Measurements from ENCODE around the gene ZP2.
"Not testable (repeated sequence)": the region's sequence is repeated elsewhere in the genome, so short reads cannot be mapped to it uniquely, and the experiment has no call there.

Gene ZP2

DNA sequence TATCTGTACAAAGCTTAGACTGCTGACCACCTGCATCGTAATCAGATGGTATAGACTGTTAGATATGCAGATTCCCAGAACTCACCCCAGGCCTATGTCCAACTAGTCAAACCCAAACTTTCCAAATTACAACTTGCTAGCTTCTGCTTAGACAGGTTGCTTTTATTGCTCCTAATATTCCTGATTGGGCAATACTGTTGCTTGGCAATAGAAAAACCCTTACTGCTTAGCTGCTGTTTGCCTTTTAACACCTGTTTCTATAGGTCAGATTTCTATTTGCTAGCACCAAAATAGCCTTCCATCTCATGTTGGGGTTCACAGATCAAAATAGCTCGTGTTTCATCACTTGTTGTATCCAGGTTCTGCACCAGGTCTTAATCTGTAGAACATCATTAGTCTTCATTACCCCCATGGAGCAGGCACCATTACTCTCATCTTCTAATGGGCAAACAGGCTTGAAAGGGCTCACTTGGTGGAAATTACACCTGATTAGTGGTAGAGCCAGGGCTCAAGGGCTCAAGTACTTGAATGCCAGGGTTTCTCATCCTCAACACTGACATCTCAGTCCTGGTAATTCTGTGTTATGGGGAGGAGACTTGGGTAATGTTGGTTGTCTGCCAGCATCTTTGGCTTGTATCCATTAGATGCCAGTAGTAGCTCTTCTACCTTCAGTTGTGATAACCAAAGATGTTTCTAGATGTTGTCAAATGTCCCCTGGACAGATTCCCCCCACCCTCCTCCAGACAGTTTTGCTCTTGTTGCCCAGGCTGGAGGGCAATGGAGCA is 2.7 kb downstream of the ZP2 start:
- no peak for DNase-seq

DNA sequence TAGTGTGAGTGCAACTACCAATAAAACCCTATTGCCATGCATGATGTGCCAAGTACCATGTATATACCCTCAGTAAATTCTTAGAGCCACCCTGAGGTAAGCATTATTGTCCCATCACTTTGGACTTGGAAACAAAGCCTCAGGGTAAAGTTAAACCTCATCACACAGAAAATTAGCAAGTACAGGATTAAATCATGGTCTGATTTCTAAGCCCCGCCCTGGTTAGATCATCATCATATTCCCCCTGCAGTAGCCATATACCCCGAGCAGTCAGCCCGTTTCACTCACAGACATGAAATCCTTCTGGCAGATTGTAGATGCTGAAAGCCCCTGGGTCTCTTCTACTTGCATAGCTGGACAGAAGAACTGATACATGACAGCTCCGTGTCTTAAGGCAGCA is 4.8 kb downstream of the ZP2 start:
- DNase-seq, result no peak

DNA sequence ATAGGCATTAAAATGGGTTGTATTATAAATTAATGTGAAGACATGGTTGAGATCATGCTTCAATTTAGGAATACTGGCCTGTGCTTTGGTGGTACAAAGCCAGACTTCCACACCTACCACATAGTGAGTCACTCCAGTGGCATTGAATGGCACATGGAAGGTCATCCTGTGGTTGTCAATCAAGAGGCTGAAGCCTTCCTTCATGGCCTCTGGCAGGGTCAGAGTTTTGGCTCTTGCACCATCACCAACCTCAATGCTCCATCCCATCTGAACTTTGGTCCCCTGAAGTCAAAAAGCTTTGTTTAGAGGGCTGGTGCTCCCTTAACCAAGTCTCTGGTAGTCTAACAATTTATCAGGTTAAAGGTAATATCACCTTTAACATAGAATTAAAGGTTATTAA is 6.1 kb downstream of the ZP2 start:
- no peak for DNase-seq

DNA sequence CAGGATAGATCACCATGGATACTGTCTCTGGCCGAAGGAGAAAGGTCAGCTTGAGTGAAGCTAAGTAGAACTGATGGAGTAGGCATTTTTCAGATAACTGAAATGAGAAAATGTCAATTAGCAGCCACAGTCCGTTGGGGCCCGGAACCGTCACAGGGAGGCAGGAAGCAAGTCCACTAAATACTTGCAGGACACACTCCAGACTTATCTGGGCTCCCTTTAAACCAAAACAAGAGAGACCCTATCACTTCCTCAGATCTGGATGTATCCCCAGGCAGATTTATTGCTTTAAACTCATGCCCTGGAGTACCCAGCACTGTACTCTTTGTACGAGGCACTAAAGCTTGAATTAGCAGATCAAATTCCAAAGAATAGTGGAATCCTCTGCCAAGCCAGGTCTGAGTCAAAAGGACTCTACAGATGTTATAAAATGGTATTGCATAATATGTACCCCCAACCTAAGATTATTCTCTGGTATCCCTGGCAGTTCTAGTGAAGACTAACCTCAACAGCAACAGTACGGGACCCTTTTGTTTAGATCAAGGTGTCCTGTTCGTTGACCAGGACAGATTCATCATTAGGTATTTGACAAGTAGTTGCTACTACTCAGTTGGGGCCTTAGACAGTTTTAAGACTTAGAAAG is 8.1 kb downstream of the ZP2 start:
- no peak for DNase-seq

DNA sequence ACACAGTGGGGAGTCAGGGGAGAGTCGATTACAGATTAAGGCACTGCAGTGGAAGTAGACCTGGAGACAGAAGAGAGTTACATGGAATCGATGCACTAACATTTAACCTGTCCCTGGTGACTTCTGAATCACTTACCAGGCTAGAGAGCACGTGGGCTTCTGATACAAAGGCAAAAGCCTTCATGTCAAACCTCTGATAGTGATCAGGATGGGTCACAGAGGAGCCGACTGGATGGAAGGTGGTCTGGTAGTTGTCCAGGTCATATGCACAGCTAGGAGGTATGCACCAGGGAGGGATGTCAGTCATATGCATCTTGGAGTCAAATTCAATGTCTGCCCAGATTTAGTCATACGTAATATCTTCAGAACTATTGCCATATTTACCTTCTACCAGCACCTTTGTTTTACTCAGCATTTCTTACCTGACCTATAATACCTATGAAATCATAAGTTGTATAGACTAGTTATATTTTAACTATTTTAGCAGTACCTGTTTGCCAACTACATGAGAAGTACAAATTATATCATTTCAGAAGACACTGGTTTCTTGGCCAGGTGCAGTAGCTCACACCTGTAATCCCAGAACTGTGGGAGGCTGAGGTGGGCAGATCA is 11.7 kb downstream of the ZP2 start:
- DNase-seq, result no peak

DNA sequence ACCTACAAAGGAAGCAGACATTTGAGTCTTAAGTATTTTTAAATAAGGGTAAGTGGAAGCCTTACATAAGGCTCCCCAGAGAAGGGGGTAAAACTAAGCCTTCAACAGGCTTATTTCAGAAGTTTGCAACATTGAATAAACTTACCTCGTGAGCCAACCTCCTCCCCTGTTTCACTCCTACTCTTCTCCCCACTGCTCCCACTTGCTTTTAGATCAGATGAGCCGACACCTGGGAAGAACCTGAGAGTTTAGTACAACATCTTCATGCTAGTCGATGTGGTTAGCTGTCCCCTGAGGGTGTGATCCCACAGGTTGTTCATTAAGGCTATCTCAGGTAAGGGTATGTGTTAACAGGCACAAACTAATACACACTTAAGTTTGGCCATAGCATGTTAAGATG is 13.8 kb downstream of the ZP2 start:
- no peak for DNase-seq

DNA sequence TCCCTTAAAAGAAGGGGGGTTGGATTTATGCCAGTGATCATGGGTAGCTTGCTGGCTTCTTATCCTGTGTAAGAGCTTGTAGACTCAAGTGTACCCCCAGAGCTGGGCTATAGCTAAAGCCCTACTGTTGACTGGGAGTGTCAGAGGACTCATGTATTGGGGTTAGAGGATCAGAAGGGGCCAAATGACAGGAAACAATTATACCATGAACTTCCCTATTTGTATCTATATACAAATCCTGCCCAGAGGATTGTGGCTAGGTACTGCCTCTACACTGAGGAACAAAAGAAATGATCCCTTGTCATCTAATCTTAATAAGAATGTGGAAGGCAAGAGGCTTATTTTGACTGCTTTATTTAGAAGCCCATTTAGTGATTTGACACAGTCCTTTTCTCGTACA is 14.3 kb downstream of the ZP2 start:
- DNase-seq, result no peak

DNA sequence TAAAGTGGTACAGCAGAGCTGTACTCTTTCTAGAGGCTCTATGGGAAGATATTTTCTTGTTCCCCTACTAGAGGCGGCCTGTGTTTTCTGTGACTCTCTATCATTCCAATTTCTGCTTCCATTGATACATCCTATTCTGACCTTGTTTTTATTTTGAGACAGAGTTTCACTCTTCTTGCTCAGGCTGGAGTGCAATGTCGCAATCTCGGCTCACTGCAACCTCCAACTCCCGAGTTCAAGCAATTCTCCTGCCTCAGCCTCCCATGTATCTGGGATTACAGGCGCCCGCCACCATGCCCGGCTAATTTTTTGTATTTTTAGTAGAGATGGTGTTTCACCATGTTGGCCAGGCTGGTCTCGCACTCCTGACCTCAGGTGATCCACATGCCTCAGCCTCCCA is 16.0 kb downstream of the ZP2 start:
- not testable (repeated sequence) for DNase-seq

DNA sequence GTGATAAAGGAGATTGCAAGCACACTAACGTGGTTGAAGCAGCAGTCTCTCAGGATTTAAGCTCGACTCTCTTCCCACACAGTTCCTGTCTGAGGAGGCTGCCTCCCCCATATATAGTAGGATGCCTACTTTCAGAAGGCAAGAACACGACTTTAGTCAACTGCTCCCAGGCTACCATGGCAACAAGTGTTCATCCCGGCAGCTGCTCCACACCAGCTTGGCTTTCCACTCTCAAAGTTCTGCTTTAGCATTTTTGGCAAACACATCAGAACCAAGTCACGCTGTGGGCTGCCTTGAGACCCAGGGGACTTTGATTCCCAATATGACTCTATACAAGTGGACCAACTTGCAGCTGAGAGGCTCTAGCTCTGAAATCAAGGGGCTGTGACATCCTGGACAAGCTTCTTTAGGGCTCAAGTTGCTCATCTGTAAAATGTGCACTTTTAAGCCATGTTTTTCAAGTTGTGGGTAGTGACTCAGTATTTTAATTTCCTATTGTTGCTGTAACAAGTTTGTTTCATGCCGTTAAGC is 16.5 kb downstream of the ZP2 start:
- DNase-seq, result no peak

DNA sequence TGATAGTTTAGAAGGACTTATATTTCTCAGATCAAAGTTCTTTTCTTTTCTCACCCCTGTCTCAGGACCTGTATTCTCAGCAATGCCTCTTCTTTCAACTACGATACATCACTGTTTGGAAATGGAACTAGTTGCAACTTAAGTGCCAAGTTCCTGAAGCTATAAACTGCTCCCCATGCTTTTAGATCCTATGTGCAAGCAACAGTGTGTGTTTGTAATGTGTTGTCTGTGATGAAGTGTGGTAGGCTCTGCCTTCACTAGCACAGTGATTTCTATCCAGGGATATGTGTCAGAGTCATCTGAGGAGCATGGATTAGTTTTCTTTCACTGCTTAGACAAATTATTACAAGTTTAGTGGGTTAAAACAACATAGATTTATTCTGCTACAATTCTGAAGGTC is 18.4 kb downstream of the ZP2 start:
- DNase-seq, result no peak

DNA sequence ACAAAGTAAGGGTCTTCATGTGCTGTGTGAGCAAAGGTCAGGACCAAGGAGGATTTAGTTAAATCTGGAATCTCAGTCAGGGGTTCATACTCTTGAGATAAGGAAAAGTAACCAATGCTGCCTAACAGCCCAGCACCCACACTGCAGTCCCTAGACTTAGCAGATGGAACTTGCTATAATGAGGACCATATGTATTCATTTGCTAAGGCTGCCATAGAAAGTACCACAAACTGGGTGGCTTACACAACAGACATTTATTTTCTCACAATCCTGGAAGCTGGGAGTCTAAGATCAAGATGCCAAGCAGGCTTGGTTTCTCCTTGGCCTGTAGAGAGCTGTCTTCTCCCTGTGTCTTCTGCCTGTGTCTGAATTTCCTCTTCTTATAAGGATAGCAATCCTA is 20.8 kb downstream of the ZP2 start:
- DNase-seq, result no peak

DNA sequence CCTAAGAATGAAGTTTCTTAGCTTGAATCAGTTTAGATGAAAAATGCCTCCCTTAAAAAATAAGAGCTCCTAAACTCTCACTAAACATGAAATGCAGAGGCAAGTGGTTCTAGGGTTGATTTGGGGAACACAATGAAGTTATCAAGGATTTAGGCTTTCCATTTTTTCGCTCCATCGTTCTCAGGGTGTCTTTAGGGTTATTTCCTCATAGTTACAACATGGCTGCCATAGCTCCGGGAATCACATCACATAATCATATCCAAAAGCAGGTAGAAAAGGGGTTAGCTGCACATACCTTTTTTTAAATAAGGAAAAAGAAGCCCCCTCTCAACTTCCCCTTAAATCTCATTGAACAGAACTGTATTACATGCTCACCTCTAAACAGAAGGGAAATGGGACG is 21.4 kb downstream of the ZP2 start:
- DNase-seq, result no peak

DNA sequence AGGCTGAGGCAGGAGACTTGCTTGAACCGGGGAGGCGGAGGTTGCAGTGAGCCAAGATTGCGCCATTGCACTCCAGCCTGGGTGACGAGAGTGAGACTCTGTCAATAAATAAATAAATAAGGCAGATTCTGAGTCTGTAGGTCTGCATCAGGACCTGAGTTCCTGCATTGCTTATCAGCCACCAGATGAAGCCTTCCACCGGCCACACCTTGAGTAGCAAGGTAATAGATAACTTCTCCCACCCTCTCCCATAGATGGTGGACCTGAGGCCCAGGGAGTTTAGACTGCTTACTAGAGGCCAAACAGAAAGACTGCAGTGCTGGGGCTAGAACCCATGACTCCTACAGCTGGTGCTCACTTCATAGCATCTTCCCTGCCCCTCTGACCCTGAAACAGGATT is 22.1 kb downstream of the ZP2 start:
- DNase-seq, result no peak

DNA sequence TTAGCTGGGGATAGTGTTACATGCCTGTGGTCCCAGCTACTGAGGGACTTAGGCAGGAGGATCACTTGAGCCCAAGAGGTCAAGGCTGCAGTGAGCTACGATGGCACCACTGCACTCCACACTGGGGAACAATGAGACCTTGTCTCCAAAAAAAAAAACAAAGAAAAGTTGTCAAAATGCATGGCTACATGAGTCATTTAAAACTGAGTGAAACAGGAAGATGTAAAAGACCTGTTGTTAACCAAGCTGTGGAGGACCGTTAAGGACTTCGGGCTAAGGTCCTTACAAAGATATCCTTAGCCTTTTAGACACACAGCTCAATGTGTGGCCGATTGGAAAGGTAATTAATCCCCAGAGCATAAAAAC is 25.1 kb downstream of the ZP2 start:
- DNase-seq, result no peak

DNA sequence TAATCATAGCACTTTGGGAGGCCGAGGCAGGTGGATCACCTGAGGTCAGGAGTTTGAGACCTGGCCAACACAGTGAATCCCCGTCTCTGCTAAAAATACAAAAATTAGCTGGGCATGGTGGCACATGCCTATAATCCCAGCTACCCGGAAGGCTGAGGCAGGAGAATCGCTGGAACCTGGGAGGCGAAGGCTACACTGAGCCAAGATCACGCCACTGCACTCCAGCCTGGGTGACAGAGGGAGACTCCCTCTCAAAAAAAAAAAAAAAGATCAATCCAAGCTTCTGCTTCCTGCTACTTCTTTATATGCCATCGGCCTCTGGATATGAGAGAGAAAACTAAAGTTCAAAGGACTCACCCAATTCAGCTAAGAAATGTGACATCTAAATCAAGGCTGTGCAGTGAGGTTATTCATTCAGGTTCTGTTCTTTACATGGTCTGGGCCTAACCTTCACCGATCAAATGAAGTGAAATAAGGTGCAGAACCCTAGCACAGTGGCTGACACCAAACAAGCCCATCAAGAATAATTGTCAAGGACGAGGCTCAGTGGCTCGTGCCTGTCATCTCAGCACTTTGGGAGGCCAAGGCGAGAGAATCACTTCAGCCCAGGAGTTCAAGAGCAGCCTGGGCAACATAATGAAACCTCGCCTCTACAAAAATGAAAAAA is 25.6 kb downstream of the ZP2 start:
- DNase-seq, result no peak

DNA sequence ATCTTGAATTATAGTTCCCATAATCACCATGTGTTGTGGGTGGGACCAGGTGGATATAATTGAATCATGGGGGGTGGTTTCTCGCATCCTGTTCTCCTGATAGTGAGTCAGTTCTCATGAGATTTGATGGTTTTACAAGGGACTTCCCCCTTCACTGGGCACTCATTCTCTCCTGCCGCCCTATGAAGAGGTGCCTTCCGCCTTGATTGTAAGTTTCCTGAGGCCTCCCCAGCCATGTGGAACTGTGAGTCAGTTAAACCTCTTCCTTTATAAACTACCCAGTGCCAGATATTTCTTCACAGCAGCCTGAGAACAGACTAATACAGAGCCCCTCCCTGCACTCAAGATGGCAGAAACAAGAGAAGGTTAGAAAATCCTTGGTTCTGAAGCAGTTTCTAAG is 26.5 kb downstream of the ZP2 start:
- no peak for DNase-seq

DNA sequence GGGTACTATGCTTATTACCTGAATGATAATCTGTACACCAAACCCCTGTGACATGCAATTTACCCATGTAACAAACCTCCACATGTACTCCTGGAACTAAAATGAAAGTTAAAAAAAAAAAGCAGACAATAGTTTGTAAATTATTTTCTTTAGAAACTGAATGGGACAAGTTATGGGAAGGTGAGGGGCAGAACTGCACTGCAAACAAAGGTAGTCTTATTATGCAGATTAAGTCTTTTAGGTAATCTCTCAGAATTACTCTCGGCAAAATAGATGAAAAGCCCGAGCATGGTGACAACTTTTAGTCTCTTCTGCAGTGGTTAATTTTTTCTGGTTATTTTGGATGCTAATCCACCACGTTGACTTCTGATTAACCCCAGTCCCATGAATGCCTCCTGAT is 27.4 kb downstream of the ZP2 start:
- no peak for DNase-seq

DNA sequence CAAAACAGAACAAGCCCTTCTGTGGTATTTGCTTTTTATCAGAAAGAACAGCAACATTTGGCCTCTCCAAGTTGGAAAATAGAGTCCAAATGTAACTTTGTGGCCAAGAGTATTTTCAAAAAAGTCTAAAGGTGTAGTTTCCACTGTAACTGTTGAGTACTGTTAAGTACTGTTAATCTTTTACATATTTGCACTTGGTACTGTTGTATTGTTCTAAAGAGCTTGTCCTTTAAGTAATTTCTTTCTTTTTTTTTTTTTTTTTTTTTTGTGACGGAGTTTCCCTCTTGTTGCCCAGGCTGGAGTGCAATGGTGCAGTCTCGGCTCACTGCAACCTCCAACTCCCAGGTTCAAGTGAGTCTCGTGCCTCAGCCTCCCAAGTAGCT is 31.4 kb downstream of the ZP2 start:
- no peak for DNase-seq

DNA sequence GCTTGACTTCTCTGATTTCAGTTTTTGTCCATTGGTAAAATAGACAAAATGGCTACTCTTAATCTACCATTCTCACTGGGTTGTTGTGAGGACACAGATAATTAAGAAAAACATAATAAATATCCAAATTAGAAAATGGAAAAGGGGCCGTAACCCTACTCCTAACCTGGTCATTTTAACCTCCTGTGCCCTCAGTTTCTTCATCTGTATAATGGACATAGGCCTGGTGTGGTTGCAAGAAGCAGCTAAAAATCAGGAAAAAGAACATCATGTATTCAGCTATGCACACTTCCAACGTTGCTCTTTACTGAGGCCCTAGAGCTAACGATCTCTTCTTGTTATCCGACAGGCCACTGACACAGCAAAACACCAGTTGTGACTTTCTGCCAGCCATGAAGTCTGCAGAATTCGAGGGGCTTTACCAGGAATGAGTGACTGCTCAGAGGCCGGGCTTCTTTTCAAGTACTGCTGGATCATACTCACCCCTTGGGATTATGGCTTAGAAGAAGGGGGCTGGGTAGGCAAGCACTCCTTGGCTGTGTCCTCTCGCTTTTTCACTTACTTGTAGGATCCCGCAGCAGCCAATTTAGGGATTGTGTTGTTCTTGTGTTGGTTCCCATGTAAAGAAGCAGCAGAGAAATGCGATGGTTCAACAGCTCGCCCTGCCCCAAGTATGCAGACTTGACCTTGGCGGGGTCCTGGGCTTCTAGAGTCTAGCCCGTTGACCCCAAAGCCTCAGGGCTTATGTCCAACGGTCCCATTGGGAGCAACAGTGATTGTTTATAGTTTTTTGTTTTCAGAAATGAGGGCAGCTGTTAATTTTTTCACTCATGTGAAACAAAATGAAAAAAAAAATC is 32.0 kb downstream of the ZP2 start:
- no peak for DNase-seq

DNA sequence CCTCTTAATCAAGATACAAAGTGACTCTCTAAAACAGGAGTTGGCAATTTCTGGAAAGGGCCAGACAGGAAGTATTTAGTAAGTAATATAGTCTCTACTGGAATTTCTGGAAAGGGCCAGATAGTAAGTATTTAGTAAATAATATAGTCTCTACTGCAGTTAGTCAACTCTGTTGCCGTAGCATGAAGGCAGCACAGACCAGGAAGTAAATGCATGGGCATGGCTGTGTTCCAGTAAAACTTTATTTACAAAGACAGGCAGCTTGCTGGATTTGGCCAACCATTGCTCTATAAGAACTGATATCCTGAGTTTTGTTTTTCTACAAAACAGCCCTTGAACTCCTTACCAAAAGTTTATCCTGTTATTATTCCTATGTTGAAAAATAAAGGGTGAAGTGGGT is 36.0 kb downstream of the ZP2 start:
- no peak for DNase-seq

DNA sequence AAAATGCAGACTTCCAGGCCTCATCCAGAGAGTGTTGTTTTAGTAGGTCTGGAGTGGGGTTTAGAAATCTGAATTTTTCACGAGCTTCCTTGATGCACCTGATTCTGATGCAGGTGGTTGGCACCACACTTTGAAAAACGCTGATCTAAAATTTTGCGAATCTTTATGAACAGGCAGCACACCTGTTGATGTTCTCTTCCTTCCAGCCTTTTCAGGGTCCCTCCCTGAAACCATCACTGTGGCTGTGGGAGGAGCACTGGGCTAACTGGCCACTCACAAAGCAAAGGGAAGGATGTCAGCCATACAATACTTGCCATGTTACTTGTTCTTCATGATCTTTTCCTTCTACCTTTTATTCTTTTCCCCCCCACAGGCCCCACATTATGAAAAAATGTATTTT is 38.7 kb downstream of the ZP2 start:
- no peak for DNase-seq

DNA sequence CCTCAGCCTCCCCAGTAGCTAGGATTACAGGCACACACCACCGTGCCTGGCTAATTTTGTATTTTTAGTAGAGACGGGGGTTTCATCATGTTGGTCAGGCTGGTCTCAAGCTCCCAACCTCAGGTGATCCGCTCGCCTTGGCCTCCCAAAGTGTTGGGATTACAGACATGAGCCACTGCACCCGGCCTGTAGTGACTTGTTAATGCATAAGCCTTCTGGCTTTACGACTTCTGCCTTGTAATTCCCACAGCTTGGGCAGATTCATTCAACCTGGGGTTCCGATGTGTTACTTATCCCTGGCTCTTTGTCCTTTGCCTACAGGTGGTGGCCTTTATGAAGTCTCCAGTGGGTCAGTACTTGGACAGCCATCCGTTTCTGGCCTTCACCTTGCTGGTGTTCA is 41.3 kb downstream of the ZP2 start:
- DNase-seq, result not testable (repeated sequence)

Measured in cortex of kidney (tissue), 1 donor.